NCI-H2196 (cell line): Measurements from ENCODE around the gene DCUN1D3.
"Not testable (repeated sequence)": the region's sequence is repeated elsewhere in the genome, so short reads cannot be mapped to it uniquely, and the experiment has no call there.

ENCODE experiments used
- DNase-seq: peaks from one replicate; lab custom pipeline; 2025; ENCODE audit not compliant: unreplicated experiment; lab: John Stamatoyannopoulos, UW

Gene DCUN1D3

DNA sequence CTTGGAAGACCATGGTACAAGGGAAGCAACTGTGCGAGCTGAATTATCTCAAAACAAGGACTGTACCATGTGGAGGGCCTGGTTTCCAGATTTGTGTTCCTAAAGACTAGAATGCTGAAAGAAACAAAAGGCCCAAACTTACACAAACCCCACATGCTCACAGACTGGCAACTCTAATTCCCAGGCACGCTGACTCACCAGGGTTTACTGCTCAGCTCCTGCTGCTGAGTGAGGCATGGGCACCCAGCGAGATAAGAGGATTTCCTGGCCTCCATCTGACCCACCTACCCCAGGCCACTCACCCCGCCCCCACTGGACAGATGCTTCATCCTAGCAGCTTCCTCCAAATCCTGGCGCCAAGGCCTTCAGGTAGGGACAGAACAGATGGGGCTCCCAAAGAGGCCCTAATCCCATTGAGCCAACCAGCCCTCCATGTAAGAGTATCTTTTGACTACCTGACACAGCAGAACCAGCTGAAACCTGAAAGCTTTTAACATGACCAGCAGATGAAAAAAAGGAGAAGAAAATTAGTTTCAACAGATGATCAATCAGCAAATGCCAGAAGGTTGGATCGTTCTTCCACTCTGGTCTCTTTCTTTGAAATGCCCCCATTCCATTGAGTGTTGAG lies 33.9 kb downstream of the DCUN1D3 start:
- DNase-seq: no peak

DNA sequence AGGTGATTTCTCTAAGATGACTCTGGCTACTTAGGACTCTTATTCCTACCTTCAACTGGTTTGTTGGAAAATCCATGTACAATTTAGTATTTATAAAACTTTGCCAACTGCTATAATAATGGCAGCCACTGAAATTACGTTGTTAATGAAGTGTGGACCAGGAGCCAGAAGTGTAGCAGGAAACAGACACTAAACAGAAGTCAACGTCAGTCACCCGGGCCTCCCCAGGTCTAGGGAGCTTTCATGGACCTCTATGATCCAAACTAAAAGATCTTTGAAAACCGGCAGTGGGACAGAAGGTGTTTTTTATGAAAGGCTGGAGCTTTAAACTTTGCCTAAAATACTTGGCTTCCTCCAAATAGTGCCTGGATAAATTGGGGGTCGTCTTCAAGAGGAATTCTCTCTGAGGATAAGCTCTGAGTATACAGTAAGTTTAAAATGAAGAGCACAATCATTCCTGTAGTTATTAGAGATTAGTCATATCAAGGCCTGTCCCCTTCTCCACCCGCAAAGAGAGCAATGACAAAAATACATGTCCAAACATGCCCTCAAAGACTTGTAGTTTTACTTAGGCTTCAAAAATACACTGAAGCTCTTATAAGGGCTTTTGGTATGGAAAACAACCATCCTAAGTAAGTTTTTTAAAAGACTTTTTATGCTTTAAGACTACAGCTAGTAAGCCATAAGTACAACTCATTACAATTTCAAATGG lies 34.6 kb downstream of the DCUN1D3 start:
- no peak for DNase-seq

DNA sequence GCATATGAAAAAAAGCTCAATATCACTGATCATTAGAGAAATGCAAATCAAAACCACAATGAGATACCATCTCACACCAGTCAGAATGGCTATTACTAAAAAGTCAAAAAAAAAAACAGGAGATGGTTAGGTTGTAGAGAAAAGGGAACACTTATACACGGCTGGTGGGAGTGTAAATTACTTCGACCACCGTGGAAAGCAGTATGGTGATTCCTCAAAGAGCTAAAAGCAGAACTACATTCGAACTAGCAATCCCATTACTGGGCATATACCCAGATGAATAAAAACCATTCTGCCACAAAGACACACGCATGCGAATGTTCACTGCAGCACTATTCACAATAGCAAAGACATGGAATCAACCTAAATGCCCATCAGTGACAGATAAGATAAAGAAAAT lies 35.8 kb downstream of the DCUN1D3 start:
- not testable (repeated sequence) for DNase-seq

DNA sequence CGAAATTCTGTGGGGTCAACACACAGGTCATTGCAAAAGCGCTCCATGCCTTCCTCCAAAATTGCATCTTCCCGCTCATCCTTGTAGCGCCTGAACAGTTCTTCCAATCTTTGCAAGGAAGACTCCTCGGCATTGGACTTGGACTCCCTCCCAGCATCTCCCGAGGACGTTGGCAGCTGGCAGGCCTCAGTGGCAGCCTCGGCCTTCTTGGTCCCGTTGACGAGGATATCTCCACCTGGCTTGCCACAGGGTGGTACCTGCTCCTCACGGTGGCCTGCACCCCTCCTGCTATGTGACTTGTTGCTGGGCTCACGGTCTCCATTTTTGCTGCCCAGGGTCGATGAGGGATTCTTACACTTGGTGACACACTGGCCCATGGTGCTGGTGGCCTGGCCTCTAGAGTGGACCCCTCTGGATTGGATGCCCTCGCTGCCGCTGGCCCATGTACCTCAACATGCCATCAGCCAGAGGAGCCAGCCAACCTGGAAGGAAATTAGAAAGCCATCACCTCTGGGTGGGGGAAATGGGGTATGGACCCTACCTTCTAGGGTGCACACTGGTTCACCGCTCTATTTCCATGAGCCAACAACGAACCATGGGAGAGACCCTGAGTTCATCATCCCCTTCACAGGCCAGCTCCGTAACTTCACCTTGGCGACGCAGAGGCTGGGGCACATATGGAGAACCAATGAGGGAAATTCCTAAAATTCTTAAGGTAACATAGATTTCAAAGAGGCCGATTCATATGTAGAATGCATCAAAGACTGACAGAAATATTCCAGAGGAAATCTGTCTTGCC lies 37.8 kb downstream of the DCUN1D3 start:
- DNase-seq: no peak

DNA sequence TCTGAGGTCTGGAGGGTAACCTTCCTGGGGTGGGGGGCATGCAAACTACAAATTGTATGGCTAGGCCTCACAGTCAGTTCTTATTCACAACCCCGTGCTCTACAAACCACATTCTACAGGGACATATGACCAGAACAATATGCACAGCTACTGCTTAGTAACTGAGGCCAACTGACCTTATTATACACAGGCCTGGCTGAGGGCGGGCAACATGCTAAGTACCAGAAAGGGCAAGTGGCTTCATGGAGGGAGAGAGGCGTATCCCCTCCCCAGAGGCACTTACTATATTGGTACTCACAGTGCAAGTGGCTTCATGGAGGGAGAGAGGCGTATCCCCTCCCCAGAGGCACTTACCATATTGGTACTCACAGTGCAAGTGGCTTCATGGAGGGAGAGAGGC lies 39.2 kb downstream of the DCUN1D3 start:
- DNase-seq: not testable (repeated sequence)

DNA sequence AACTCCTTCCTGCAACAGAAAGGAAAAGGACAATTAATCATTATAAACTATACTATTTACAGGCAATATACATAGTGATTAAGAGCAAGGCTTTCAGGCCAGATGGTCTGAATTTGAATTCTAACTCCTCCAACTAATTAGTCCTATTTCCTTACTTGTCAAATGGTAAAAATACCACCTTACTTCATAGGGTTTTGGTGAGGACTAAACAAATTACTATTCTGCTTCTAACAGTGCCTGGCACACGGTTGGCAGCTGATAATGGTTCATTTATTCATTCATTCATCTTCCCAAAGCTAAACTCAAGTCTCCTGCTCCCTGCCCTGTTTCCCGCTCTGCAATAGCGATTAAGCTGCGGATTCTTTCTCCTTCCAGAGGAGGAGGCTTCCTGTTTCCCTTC lies 39.8 kb downstream of the DCUN1D3 start:
- DNase-seq: no peak

DNA sequence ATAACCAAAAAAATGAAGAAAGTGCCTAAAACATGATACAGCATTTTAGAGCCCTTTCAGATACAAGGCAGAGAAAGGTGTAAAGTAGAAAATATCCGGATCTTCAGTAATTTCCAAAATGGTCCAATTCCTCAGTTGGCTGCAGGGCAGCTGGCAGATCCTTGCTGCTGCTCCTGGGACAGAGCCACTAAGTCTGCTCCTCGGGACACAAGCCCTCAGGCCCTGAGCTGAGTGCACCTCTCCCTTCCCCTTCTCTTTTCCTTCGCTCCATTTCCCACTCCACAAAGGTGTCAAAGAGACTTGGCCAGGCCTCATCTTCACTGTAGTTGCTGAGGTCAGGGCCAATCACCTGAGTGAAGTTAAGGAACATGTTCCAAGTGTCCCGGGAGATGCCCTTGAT lies 40.5 kb downstream of the DCUN1D3 start:
- DNase-seq: no peak

DNA sequence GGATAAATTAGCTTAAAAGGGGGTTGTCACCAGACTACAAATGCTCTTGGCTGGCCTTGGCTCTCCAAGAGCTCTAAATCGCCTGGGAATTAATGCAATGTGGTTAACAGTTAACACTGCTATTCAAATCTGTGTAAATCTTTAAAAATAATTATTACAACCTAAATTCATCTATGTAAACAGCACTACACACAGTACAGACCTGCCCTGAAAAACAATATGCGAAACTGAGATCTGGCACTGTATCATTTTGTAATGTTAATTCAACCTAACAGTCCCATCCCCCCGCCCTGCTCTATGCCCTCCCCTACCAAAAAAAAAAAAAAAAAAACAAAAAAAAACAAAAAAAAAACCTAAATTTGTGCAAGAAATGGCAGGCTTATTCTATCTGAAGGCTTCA lies 40.9 kb downstream of the DCUN1D3 start:
- DNase-seq: no peak

DNA sequence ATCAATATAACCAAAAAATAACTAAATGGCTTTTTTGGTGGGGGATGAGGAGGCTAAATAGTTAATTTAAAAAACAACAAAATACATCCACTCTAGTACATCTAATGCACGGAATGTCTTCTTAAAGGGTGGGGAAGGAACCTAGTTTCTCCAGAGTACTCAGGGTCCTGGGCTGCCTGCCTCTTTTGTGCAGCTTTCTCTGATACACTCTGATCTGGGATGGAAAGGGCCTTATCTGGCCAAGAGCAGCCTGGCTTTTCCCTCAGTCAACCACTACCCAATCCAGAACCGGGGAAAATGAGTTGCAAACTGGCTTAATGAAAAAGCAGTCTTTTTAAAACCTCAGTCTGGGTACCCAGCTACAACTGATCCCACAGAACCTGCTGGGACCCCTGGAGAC lies 42.9 kb downstream of the DCUN1D3 start:
- no peak for DNase-seq

DNA sequence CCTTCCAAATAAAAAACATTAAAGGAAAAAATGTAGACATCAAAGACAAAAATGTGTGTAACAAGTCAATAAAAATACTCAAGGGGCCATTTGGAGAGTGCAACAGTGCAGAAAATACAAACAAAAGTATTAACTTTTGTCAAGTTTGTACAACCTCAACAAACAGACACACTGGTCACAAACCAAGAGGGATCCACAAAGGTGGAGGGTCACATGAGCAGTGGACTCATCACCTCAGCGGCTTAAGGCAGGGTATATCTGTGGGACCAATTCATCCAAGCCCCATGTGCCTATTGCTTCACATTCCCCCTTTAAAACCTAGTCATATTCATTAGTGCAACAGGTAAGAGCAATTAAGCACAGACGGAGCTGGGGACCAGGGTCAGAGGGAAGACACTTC lies 45.2 kb downstream of the DCUN1D3 start:
- DNase-seq: no peak

DNA sequence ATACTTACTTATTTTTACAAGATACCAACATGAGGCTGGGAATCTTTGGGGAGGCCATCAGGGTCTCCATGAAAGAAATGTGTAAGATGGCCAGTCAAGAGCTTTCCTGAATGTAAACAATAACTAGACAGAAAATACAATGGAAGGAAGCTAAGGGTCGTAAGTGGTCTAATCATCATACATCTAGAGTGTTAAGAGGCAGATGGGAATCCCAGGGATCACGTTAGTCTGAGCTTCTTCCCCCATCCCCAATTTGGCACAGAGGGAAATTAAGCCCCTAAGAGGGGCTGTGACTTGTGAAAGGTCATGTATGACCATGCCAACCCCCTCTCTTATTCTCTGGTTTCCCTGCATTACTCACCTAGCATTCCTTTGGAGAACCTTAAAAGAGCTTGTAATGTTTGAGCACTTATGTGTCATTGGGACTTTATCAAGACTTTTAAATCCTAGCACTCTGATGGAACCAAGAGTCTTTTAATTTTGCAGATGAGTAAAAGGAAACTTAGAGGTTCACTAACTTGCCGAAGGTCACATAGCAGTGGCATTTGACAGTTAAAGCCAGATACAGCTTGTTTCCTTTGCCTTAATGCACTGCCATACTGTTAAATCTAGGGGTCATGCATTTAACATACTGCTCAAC lies 46.1 kb downstream of the DCUN1D3 start:
- DNase-seq: no peak

DNA sequence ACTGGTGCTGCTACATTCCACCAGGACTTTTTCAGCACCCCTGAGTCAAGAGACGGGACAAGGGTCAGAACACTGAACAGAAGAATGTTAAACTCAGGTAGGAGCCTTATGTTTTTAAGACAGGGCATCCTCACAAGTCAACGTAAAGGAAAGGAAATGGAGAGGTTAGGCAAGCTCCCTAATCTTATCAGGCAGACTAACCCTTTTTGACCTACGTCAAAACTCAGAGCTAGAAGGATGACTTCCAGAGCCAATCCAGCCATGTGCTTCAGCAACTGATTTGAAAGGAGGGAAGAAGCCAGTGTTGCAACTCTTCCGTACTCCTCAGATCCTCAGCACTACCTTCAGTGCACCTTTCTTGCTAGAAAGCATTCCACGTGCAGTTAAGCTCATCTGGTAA lies 47.0 kb downstream of the DCUN1D3 start:
- no peak for DNase-seq

DNA sequence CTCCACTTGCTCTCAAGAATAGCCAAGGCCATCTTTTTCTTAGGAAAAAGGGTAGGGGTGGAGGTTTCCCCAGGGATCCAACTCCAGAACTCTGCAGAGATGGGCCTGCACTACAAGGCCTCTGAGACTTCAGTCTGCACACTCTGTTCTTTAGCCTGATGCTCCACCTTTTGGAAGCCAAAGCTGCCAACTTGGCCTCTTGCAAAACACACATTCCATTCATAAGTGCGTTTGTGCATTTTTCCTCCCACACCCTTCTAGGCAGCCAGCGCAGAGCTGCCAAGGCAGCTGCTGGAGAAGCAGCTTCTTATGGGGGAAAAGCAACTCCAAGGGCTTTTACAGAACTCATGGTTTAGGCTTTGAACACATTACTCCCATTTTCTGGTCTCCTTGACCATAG lies 48.6 kb downstream of the DCUN1D3 start:
- DNase-seq: no peak

DNA sequence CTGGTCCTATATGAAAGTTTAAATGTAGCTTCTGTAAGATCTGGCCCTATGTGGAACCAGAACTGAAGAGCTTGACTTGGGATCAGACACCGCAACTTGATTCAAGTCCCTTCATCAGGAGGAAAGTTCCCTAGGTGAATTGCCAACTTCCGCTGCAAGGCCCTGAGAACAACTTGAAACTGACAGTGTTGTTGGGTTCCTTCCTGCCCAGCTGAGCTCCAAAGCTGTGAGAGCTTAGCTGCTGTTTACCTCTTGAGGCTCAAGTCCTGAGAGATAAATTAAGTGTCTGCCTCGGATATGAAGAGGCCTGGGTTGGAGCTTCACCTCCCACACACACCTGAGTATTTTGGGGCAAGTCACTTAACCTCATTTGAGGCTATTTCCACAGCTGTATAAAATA lies 49.2 kb downstream of the DCUN1D3 start:
- DNase-seq: no peak

DNA sequence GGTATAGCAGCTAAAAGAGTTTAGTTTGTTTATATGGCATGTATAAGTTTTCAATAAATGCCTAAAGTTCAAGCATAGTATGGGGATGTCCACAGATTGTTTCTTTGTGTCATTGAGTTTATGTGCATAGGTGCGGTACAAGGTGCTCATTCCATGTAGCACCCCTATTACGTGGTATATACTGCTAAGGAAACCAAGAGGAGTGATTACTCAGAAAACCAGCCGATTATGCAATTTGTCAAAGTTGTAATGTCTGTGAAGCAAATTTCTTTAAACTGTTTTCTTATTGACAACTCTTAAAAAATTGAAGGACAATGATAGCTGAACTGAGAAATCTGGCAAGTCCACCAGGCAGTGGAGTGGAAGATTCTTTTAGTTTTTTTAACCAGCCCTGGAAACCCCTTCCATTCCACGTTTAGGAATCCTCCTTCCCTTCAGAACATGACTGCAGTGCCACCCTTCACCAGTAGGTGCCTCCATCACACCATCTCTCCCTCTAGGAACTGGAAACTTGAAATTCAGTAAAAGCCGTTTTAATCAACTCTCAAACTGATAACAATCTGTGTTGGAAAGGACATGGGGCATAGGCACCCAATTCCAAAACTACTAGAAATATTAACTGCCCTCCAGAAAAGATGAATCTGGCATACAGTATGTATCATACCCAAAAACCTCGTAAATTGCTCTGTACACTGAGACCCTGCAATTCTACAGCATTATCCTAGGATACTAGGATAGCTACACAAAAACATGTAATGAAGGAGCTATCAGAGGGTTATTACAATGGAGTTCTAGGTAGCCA lies 50.4 kb downstream of the DCUN1D3 start:
- DNase-seq: peak; percentile 77

DNA sequence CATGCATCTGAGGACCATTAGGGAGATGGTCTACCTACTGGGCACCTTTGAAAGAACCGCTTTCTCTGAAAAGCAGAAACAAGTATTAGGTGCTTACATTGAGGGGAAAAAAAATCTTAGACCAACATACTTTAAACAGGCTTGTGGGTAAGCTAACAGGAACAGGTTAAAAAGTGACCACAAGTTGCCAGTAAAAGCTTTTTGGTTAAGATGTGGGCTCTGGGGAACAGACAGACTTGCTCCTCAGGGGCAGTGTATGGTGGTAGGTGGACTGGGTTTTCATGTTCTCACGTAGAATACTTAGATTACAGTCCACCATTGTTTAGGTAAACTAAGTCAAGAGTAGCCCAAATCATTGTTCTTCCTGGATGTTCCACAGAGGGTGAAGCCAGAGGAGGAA lies 52.6 kb downstream of the DCUN1D3 start:
- DNase-seq: no peak

DNA sequence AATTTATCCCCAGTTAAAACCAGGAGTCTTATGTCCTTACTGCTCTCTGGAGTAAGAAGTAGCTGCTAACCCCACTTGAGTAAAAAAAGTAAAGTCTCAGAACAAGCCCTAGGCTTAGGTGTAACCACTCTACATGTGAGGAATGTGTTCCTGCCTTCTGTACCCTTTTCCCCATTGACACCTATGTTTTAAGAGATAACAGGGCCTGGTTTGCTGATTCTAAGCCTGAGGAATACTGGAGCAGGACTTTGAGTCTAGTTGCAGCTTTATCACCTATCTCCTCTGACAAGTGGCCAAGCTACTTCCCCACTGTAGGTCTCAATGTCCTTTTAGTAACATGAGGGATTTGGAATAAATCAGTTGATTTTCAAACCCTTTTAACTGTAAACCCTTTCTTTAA lies 53.6 kb downstream of the DCUN1D3 start:
- DNase-seq: no peak

DNA sequence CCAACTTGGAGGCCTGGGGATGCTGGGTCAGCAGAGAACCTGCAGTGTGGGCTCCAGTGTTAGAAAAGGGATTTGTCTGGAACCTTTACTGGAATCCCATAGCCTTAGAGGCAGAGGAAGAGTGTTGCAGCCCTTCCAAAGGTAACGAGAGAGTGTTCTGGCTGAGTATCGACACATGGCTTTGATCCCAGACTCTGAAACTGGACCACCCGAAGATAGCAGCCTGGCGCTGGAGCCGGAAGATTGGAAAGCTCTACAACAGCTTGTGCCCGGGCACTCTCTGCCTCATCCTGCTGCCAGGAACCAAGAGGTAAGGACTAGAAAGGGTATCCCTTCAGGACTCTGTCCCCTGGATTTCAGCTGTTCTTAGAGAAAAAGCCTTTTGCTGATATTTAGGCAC lies 54.1 kb downstream of the DCUN1D3 start:
- no peak for DNase-seq

DNA sequence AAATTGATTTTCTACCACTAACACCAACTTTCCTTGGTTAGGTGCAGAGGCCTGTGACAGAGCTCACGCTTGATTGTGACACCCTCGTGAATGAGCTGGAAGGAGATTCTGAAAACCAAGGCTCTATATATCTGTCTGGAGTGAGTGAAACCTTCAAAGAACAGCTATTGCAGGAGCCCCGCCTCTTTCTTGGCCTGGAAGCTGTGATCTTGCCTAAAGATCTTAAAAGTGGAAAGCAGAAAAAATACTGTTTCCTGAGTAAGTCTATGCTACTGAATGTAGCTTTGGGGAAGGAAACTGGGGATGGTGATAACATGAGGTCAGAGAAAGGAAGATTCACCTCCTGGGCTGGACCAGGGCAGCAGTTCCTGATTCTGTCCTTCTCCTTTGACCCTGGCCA lies 55.6 kb downstream of the DCUN1D3 start:
- no peak for DNase-seq

DNA sequence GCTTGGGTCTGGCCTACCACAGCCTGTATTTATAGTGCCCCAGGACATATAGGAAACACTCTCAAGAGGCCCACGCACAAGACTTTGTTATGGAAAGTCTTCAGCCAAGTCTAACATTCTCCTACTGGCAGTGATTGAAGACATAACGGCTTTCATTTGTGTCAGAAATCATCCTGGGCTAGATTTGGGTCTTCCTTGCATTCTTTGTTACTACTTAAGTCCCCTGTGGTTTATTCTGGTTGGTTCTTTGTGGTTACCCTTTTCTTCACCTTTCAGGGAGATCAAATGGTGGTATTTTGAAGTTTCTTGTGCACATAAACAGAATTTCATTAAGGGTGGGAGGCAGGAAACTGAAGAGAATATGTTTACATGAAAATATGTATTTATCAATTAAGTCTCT lies 56.1 kb downstream of the DCUN1D3 start:
- DNase-seq: no peak

DNA sequence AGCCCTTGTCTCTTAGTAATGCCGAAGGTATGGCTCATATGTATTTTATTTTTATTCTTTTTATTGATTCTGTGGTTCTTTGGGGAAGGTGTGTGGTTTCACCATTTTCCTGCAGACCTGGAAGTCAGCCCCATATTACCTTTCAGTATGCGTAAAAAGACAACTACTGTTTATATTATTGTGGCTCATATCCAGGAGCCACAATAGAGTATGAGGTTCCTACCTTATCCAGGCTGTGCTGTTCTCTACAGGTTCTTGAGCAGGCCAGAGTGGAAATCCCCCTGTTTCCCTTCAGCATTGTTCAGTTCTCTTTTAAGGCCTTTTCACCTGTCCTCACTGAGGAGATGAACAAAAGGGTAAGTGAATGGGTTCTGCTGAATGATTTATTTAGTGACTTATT lies 60.7 kb downstream of the DCUN1D3 start:
- DNase-seq: no peak
